HFF-Myc (cell line): ENCODE measurements around the gene SLC39A9.
"Not testable (repeated sequence)": the region's sequence is repeated elsewhere in the genome, so short reads cannot be mapped to it uniquely, and the experiment has no call there.

Experiments used
- DNase-seq: peaks from one replicate; pipeline ENCODE4 v3.0.0-alpha.2; 2011; ENCODE audit warnings: low read depth; ENCODE audit errors: extremely low read depth
- H3K4me3 ChIP-seq: replicated peaks from 2 replicates; pipeline ENCODE4 v1.5.1; 2011; ENCODE audit warnings: low read depth, mild to moderate bottlenecking, control low read depth, low read length
- CTCF ChIP-seq: IDR thresholded peaks from 2 replicates; pipeline ENCODE4 v1.5.1; 2012; ENCODE audit warnings: mild to moderate bottlenecking, low read depth, low read length, control low read depth; ENCODE audit errors: missing control alignments

Gene SLC39A9

DNA sequence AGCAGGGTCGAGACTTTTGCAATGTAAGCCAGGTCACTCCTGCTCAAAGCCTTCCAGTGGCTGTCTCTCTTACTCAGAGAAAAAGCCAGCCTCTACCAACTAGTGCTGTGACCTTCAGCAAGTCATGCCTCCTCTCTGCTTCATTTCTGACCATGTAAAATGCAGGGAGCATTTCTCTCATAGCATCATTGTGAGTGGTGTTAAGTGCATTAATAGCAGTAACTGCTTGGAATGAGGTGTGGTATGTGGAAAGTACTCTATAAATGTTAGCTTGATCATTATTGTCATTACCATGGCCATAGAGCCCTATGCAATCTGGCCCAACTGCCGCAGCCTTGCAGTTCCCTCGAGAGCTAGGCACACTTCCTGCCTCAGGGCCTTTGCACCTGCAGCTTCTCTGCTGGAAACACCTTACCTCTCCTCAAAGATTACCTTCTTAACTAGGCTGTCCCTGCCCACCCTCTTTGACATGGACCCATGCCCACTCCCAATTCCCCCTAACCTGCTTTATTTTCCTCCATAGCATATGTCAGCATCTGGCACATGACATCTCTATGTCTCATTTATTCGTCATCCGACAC is 96.9 kb downstream of the SLC39A9 start:
- no peak for TF ChIP-seq CTCF
- no peak overlapping the region for H3K4me3 ChIP-seq
- no peak for DNase-seq

- not testable (repeated sequence) for H3K4me3 ChIP-seq, DNase-seq
Measured at GRCh38 chr14:69497866-69498265, 99.4 kb downstream of the SLC39A9 start.

DNA sequence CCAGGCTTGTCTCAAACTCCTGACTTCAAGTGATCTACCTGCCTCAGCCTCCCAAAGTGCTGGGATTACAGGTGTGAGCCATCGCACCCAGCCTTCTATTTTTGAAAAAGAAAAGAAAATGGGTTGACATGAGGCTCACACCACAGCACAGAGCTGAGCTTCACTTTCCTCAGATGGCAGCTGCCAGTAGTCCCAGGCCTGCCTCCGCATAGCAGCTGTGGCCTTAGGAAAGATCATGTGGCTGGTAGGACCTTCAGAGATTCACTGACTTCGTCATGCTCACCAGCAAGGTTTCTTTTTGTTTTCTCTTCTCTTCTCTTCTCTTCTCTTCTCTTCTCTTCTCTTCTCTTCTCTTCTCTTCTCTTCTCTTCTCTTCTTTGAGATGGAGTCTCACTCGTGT is 99.8 kb downstream of the SLC39A9 start:
- H3K4me3 ChIP-seq, DNase-seq: not testable (repeated sequence)

DNA sequence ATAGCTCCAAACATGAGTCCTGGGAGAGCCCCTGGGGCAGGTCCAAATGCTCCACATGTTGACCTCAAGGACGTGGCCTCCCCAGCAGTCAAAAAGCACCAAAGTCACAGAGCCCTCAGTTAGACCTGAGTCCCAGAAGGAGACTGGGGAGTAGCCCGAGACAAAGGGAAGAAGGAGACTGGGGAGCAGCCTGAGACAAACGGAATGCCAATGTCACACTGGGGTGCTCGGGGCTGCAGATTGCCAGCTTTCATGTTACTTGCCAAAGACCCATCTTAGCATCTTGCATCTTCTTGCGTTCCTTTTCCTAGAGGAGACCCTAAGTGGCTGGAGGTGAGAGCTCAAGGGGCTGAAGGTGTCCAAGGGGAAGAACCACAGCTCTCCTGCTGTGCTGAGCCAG is 100.9 kb downstream of the SLC39A9 start:
- no peak for TF ChIP-seq CTCF
- DNase-seq, result no peak

GRCh38 chr14:69500096-69500495 is 101.6 kb downstream of the SLC39A9 start:
- no peak overlapping the region for H3K4me3 ChIP-seq
- TF ChIP-seq CTCF, result no peak
- no peak for DNase-seq

More for the DNA sequence above, 100.9 kb downstream of the SLC39A9 start:
- no peak overlapping the region for H3K4me3 ChIP-seq

- no peak for DNase-seq
- TF ChIP-seq CTCF, result no peak
- H3K4me3 ChIP-seq, result no peak overlapping the region
Measured at GRCh38 chr14:69500736-69501135, 102.2 kb downstream of the SLC39A9 start.

DNA sequence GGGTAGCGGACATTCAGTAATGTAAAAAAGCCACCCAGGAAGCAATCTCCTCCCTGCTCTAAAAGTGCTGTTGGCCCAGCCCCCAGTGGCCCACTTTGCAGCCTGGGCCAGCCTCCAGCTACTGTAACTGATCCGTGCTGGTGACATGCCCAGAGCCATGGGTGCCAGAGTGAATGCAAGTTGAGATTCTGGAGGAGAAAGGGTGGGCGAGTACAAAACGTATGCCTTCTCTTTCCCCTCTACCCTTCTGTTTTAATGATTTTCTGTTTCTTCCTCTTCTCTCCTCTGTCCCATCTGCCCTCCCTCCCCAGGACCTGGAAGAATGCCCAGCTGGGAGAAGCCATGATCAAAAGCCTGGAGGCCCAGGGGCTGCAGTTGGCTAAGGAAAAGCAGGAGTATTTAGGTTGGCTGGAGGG is 102.9 kb downstream of the SLC39A9 start:
- no peak for TF ChIP-seq CTCF
- H3K4me3 ChIP-seq, result no peak overlapping the region
- DNase-seq, result no peak

GRCh38 chr14:69504775-69505174 is 106.3 kb downstream of the SLC39A9 start:
- H3K4me3 ChIP-seq, result no peak overlapping the region
- no peak for DNase-seq
- TF ChIP-seq CTCF, result no peak
